ENCODE measurements around the gene MED16.
"Not testable (repeated sequence)": the region's sequence is repeated elsewhere in the genome, so short reads cannot be mapped to it uniquely, and the experiment has no call there.

The MED16 gene

DNA sequence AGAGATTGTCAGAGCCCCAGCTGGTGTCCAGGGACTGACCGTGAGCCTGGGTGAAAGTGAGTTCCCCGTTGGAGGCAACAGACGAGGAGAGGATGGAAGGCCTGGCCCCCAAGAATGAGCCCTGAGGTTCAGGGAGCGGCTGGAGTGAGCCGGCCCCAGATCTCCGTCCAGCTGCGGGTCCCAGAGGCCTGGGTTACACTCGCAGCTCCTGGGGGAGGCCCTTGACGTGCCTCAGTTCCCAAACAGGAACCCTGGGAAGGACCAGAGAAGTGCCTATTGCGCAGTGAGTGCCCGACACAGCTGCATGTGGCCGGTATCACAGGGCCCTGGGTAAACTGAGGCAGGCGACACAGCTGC is 42.0 kb downstream of the MED16 start:
- DNase-seq: no peak

DNA sequence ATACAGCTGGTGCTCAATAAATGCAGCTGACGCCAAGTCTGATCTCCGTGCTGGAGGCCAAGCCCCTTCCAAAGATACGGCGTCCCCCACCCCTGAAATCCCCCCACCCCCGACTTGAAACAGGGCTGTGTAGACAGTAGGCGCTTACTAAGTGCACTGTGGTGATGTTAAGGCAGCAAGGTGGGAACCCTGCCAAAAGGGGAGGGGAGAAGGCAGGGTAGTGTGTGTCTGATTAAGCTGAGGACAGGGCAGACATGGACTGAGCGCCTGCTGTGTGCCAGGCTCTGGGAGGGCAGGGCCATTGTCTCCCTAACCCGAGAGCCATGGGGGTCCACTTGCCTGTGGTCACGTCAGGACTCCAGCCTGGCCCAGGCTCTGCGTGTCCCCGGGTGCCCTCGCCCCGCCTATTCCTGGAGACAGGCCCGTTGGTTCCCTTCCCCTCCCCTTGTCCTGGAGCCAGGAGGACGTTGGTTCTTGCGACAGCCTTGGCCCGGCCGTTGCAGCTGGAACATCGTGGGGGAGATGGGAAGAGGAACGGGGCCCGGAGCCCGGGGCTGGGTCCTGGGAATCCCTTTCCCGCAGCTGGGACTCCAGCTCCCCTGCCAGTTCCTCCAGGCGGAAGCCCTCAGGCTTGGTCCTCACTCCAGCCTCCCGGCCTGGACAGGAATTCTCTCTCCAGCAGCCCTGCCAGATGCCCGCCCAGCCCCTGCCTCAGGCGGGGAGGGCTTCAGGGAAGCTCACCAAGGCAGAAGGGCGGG is 42.6 kb downstream of the MED16 start:
- no peak for DNase-seq

DNA sequence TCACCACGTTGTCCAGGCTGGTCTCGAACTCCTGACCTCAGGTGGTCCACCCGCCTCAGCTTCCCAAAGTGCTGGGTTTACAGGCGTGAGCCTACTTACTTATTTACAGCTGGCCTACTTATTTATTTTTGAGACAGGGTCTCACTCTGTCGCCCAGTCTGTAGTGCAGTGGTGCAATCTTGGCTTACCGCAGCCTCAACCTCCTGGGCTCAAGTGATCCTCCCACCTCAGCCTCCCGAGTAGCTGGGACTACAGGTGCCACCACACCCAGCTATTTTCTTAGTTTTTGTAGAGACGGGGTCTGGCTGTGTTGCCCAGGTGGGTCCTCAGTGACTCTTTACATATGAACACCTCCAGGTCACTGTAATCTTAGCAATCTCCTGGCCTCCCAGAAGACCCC is 43.8 kb downstream of the MED16 start:
- not testable (repeated sequence) for DNase-seq

- DNase-seq: no peak
Measured at GRCh38 chr19:848386-848921, 44.5 kb downstream of the MED16 start.

DNA sequence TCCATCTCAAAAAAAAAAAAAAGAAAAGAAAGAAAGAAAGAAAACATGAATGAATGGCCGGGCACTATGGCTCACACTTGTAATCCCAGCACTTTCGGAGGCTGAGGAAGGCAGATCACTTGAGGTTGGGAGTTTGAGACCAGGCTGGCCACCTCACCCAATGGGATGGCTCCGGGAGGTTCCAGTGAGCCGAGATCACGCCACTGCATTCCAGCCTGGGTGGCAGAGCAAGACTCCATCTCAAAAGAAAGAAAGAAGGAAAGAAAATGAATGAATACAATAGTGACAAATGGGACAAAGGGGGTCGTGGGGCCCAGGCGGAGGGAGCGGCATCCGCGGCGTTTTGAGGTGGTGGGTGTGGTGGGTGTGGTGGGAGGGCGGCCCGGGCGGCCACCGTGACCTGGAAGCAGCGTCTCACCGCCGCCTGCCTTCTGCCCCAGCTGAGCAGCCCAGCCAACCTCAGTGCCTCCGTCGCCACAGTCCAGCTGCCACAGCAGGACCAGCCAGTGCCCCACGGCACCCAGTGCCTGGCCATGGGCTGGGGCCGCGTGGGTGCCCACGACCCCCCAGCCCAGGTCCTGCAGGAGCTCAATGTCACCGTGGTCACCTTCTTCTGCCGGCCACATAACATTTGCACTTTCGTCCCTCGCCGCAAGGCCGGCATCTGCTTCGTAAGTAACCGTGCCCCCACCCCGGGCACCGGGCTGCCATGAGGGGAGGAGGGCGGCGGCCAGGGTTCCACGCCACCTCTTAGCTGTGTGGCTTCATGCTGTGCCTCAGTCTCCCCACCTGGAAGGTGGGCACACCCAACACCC is 47.1 kb downstream of the MED16 start:
- DNase-seq: no peak

DNA sequence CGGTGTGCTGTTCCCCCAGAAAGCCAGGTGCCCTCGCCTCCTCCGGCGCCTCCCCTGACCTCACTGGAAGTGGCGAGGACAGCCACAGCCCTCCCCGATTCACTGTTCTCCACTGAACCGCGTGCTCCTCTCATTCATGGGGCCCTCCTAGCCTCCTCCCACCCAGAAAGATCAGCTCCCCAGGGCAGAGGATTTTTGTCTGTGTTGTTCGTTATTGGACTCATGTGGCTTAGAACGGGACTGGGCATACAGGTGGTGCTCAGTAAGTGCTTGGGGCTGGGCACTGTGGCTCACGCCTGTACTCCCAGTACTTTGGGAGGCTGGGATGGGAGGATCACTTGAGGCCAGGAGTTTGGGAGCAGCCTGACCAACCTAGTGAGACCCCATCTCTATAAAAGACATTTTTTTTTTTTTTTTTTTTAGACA is 48.4 kb downstream of the MED16 start:
- no peak for DNase-seq

DNA sequence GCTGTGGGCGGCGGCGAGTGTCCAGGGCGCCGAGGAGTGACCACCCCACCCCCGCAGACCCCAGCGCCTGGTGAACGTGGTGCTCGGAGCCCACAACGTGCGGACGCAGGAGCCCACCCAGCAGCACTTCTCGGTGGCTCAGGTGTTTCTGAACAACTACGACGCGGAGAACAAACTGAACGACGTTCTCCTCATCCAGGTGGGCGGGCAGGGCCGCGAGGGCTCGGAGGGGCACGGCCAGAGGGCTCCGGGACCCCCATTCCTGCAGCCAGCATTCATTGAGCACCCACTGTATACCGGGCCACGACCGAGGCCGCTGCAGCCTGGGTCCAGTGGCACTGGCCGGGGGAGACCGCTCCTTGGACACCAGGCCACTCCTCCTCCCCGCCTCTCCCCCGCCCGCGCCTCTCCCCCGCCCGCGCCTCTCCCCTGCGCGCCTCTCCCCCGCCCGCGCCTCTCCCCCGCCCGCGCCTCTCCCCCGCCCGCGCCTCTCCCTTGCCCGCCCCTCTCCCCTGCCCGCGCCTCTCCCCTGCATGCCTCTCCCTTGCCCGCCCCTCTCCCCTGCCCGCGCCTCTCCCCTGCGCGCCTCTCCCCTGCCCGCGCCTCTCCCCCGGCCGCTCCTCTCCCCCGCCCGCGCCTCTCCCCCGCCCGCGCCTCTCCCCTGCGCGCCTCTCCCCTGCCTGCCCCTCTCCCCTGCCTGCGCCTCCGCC is 49.0 kb downstream of the MED16 start:
- no peak for DNase-seq

GRCh38 chr19:843180-843835 is 49.7 kb downstream of the MED16 start:
- no peak for DNase-seq

DNA sequence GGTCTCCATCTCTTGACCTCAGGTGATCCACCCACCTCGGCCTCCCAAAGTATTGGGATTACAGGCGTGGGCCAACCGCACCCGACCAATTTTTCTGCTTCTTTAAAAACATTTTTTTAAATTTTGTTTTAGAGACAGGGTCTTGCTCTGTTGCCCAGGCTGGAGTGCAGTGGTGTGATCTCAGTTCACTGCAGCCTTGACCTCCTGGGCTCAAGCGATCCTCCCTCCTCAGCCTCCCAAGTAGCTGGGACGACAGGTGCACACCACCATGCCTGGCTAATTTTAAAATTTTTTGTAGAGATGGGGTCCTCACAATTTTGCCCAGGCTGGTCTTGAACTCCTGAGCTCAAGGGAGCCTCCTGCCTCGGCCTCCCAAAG is 50.2 kb downstream of the MED16 start:
- DNase-seq: not testable (repeated sequence)

GRCh38 chr19:840519-841206 is 52.3 kb downstream of the MED16 start, which contains the start of gene PRTN3:
Gene PRTN3, plus strand, starts transcription at chr19:840999. Its CDS starts 10 bp downstream, at chr19:841009.
- no peak for DNase-seq

- no peak for DNase-seq
Measured at GRCh38 chr19:835210-835810, 57.7 kb downstream of the MED16 start.

- no peak for DNase-seq
Measured at GRCh38 chr19:834216-834615, 58.8 kb downstream of the MED16 start.

GRCh38 chr19:831407-832369 is 61.3 kb downstream of the MED16 start:
- DNase-seq: no peak

DNA sequence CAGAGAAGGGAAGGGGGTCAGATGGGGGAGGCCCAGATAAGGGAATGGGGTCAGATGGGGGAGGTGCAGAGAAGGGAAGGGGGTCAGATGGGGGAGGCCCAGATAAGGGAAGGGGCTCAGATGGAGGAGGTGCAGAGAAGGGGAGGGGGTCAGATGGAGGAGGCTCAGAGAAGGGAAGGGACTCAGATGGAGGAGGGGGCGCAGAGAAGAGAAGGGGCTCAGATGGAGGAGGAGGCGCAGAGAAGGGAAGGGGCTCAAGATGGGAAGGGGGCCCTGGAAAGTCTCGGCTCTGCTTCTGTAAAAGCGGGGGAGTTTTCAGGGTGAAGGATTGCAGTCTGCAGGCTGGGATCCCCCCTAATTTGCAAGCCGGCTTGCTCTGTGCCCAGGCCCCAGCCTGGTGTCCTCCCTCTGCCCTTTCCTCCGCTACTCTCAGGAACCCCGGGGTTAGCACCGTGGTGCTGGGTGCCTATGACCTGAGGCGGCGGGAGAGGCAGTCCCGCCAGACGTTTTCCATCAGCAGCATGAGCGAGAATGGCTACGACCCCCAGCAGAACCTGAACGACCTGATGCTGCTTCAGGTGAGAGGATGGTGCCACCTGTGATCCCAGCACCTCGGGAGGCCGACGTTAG is 63.7 kb downstream of the MED16 start:
- no peak for DNase-seq

- DNase-seq: no peak
Measured at GRCh38 chr19:827710-828321, 65.2 kb downstream of the MED16 start, which contains the start of gene AZU1. Gene AZU1, plus strand, starts transcription at chr19:827837. Its CDS starts 10 bp downstream, at chr19:827847.

DNA sequence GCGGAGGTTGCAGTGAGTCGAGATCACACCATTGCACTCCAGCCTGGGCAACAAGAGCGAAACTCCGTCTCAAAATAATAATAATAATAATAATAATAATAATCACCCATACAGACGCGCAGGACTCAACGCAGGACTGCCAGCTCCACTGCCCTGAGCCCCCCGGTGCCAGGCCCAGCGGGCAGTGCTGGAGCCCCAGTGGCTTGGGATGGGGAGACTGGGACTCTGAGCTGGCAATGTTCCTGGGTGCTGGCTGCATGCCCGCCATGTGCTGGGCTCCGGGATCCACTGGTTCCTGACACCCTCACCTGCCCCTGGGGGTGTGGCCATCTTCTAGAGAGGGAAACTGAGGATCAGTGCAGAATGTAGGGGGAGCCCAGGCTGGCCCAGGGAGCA is 65.7 kb downstream of the MED16 start:
- DNase-seq: no peak

DNA sequence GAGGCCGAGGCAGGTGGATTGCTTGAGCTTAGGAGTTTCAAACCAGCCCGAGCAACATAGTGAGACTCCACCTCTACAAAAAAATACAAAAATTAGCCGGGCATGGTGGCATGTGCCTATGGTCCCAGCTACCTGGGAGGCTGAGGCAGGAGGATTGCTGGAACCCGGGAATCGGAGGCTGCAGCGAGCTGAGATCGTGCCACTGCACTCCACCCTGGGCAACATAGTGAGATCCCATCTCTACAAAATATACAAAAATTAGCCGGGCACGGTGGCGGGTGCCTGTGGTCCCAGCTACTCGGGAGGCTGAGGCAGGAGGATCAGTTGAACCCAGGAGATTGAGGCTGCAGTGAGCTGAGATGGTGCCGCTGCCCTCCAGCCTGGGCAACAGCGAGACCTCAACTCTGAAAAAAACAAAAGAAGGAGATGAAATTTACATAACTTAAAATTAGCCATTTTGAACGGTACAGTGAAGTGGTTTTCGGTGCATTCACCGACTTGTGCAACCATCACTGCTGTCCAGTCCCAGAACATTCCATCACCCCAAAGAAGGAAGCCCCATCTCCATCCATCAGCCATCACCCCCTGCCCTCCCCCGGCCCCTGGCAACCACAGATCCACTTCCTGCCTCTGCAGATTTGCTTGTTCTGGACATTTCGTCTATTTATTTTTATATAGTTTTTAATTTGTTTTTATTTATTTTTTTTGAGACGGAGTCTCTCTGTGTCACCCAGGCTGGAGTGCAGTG is 66.9 kb downstream of the MED16 start:
- DNase-seq: no peak

GRCh38 chr19:824885-825284 is 68.1 kb downstream of the MED16 start:
- no peak for DNase-seq
